GM19240 (cell line): ENCODE results near the gene FAM200B.

Experiments
- DNase-seq: peaks from one replicate; pipeline ENCODE4 v3.0.0; 2011; ENCODE audit warnings: low spot score; ENCODE audit not compliant: insufficient read length

Gene FAM200B

GRCh38 chr4:15736514-15737050, 55.0 kb downstream of the FAM200B start:
- DNase-seq, result no peak

- no peak for DNase-seq
Measured at GRCh38 chr4:15737255-15737654, 55.6 kb downstream of the FAM200B start.

- no peak for DNase-seq
Measured at GRCh38 chr4:15738877-15739276, 57.2 kb downstream of the FAM200B start.
